ENCODE measurements around the gene C15orf39. TPM values are rescaled to one million over a fixed set of nuclear protein-coding genes. Genes with fewer than 3 reads are reported as not detected.

Gene C15orf39
- total and polyA plus RNA-seq, 4 donors, result 2.6 to 15.0 (median 10.3) TPM

DNA sequence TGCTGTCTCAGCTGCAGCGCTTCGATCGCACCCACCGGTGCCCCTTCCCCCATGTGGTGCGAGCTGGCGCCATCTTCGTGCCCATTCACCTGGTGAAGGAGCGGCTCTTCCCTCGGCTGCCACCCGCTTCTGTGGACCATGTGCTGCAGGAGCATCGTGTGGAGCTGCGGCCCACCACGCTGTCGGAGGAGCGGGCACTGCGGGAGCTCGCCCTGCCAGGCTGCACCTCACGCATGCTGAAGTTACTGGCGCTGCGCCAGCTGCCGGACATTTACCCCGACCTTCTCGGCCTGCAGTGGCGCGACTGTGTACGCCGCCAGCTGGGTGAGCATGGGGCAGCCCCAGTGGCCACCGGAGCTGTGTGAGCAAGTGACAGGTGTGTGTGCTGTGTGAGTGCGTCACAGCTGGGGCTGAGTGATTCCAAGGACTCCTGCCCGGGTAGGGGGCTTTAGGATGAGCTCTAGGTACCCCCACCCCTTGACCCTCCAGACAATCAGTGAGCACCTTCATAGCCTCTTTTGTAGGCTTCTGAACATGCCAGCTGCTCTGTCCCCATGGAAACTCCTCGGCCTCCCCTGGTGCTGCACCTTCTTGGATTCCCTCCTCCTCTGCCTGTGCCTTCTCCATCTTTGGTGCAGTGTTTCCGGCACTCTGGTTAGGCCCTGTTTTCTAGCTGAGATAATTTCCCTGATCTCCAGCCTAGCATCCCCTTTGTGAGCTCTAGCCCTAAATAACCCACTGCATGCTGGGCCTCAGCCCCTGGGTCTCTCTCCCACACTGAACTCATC, 7.0 kb downstream of the C15orf39 start:
- no peaks in the 10 kb centered on the region for H3K9me3 ChIP-seq (ENCODE audit: control insufficient read depth, insufficient read depth, low read length)
- H3K36me3 ChIP-seq (ENCODE audit: control insufficient read depth, insufficient read depth, low read length), result peaks cover 80% of the 10 kb centered on the region
- H3K27me3 ChIP-seq (ENCODE audit: control insufficient read depth, insufficient read depth, low read length), result no peaks in the 10 kb centered on the region
- H3K27ac ChIP-seq (ENCODE audit: low read depth, low read length), result no peak overlapping the region
- 80% methylated on average over 30 of the region's 32 CpGs for WGBS (ENCODE audit: insufficient coverage)
- H3K4me1 ChIP-seq (ENCODE audit: control insufficient read depth, insufficient read depth, low read length), result peaks cover 33% of the 10 kb centered on the region
- no peak overlapping the region for H3K4me3 ChIP-seq (ENCODE audit: low read depth, low read length)
- no peak for DNase-seq (ENCODE audit: low read depth in 4 of 6, low spot score in 6 of 6)

DNA sequence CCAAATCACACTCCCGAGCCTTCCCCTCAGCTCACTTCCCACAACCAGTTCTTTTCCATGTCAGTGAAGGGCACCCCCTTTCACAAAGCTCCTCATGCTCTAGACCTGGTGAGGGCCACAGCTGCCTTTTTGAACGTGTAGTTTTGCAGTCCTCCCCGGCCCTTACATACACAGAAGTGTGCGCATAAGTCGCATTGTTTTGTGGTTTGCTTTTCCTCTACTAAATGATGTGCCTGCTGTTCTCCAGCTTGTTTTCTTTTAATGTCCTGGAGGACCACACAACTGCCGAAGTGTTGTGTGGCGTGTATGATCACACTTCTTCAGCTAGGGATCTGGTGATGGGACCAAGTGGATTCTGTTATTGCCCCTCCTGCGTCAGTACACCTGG, 7.6 kb downstream of the C15orf39 start:
- Histone ChIP-seq H3K36me3 (ENCODE audit: control insufficient read depth, insufficient read depth, low read length) (peaks cover 86% of the 10 kb centered on the region), H3K27me3 (ENCODE audit: control insufficient read depth, insufficient read depth, low read length) (no peaks in the 10 kb centered on the region), H3K4me1 (ENCODE audit: control insufficient read depth, insufficient read depth, low read length) (peaks cover 27% of the 10 kb centered on the region), H3K27ac (ENCODE audit: low read depth, low read length) (no peak overlapping the region), H3K4me3 (ENCODE audit: low read depth, low read length) (no peak overlapping the region), H3K9me3 (ENCODE audit: control insufficient read depth, insufficient read depth, low read length) (no peaks in the 10 kb centered on the region)
- DNase-seq (ENCODE audit: low read depth in 4 of 6, low spot score in 6 of 6), result no peak
- WGBS (ENCODE audit: insufficient coverage), result 82% methylated on average over 7 of the region's 8 CpGs

DNA sequence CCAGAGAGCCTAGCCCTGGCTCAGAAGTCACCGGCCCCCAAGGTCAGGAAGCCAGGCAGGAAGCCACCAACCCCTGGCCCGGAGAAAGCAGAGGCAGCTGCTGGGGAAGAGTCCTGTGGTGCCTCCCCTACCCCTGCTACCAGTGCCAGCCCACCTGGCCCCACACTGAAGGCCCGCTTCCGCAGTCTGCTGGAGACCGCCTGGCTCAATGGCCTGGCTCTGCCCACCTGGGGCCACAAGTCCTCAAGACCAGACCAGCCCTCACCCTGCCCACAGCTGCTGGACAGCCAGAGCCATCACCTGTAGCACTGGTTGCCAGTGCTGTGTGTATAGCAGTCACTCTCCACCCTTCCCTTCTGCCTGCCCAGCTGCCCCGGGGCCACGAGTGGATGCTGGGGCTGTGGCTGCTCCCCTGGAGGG, 9.1 kb downstream of the C15orf39 start:
- Histone ChIP-seq H3K4me3 (ENCODE audit: low read depth, low read length) (no peak overlapping the region), H3K27me3 (ENCODE audit: control insufficient read depth, insufficient read depth, low read length) (no peaks in the 10 kb centered on the region), H3K27ac (ENCODE audit: low read depth, low read length) (no peak overlapping the region), H3K9me3 (ENCODE audit: control insufficient read depth, insufficient read depth, low read length) (no peaks in the 10 kb centered on the region), H3K4me1 (ENCODE audit: control insufficient read depth, insufficient read depth, low read length) (peaks cover 18% of the 10 kb centered on the region), H3K36me3 (ENCODE audit: control insufficient read depth, insufficient read depth, low read length) (peaks cover 90% of the 10 kb centered on the region)
- no peak for DNase-seq (ENCODE audit: low read depth in 4 of 6, low spot score in 6 of 6)
- whole genome bisulfite sequencing (ENCODE audit: insufficient coverage), result 85% methylated on average over 7 of the region's 7 CpGs

DNA sequence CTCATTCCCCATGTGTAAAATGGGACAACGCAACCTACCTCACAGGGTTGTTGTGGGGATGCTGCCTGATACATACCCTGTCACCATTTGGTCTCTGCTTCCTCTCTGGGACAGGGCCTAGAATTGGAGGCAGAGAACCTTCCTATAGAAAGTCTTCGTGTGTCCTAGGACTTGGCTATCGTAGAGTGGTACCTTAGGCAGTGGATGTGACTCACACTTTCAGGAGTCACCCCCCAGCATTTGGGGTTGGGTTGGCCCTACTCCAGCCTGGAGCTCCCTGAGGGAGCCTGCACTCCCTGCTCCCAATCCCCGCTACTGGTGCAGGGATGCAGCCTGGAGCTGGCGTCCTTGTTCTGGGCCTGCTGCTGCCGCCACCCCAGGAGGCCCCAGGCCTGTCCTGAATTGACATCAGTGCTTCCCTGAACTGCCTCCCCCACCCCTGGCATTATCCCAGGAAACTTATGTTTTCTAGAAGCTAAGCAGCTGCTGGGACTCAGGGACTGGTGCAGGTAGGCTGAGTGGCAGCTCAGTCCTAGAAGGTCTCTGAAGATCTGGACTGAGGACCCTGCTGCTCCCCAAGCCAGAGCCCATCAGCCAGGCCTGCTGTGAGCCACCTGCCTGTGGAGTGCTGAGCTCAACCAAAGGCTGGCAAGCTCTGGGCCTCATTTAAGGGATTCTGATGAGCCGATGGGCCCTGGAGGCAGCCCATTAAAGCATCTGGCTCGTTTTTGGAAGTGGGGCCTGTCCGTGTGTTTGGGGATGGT, 9.9 kb downstream of the C15orf39 start:
- Histone ChIP-seq H3K4me3 (ENCODE audit: low read depth, low read length) (no peak overlapping the region), H3K27me3 (ENCODE audit: control insufficient read depth, insufficient read depth, low read length) (no peaks in the 10 kb centered on the region), H3K4me1 (ENCODE audit: control insufficient read depth, insufficient read depth, low read length) (peaks cover 18% of the 10 kb centered on the region), H3K9me3 (ENCODE audit: control insufficient read depth, insufficient read depth, low read length) (no peaks in the 10 kb centered on the region), H3K36me3 (ENCODE audit: control insufficient read depth, insufficient read depth, low read length) (peaks cover 82% of the 10 kb centered on the region), H3K27ac (ENCODE audit: low read depth, low read length) (no peak overlapping the region)
- 85% methylated on average over 8 of the region's 9 CpGs for WGBS (ENCODE audit: insufficient coverage)
- DNase-seq (ENCODE audit: low read depth in 4 of 6, low spot score in 6 of 6), result peak in 1 of 6 donors; percentile 16

DNA sequence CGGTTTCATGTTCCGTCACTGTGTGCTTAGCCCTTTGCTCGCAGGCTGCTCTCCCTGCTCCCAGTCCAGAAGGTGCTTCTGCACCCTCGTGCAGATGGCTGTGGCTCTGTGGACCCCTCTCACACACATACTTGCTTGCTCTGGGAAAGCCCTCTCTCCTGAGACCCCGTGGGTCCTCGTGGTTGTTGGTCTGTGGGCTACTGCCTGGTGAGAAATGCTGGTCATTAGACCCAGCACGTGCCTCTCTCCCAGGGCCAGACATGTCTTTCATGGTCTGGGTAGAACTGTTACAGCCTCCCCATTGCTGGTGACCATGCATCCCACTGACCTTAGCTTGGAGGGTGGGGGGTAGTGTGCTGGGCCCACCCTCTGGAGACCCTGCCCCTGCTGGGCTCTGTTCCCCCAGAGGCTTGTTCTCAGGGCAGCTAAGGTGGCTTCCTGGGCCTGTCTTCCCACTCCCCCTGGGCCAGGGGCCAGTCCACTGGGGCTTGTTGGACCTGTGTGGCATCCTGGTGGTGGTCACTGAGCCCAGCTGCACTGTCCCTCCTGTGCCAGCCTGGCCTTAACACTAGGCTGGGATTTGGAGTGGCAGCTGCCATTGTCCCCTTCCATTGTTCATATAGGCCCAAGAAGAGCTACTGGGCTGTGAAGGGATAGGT, 10.6 kb downstream of the C15orf39 start:
- H3K4me1 ChIP-seq (ENCODE audit: control insufficient read depth, insufficient read depth, low read length), result peaks cover 18% of the 10 kb centered on the region
- H3K4me3 ChIP-seq (ENCODE audit: low read depth, low read length), result no peak overlapping the region
- no peak overlapping the region for H3K27ac ChIP-seq (ENCODE audit: low read depth, low read length)
- H3K36me3 ChIP-seq (ENCODE audit: control insufficient read depth, insufficient read depth, low read length), result peaks cover 75% of the 10 kb centered on the region
- H3K27me3 ChIP-seq (ENCODE audit: control insufficient read depth, insufficient read depth, low read length), result no peaks in the 10 kb centered on the region
- 87% methylated on average over 5 of the region's 7 CpGs for WGBS (ENCODE audit: insufficient coverage)
- no peak for DNase-seq (ENCODE audit: low read depth in 4 of 6, low spot score in 6 of 6)
- H3K9me3 ChIP-seq (ENCODE audit: control insufficient read depth, insufficient read depth, low read length), result no peaks in the 10 kb centered on the region

DNA sequence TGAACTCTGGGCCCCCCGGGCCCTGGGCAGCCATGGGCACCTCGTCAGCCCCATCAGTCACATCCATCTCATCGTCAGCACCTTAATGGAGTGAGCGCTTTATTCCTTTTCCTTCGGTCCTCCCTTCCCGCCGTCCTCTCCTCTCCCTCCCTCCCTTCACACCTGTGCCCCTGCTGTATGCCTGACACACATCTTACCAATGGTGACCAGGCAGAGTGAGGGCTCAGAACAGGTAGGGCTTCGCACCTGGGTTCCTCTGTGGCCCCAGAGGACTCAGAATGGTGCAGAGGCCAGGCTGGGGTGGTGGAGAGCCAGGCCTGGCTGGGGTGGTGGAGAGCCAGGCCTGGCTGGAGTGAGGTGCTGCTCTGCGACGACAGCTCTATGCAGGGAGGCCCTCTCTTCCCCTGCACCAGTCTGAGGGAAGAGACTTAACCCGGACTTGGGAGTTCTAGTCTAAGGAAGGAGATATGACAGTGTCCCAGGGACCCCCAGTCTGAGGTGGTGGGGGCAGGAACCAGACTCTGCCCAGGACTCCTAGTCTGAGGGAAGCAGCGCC, 11.6 kb downstream of the C15orf39 start:
- H3K36me3 ChIP-seq (ENCODE audit: control insufficient read depth, insufficient read depth, low read length), result peaks cover 65% of the 10 kb centered on the region
- peaks cover 13% of the 10 kb centered on the region for H3K4me1 ChIP-seq (ENCODE audit: control insufficient read depth, insufficient read depth, low read length)
- H3K27ac ChIP-seq (ENCODE audit: low read depth, low read length), result no peak overlapping the region
- H3K4me3 ChIP-seq (ENCODE audit: low read depth, low read length), result no peak overlapping the region
- H3K9me3 ChIP-seq (ENCODE audit: control insufficient read depth, insufficient read depth, low read length), result no peaks in the 10 kb centered on the region
- 88% methylated on average over 12 of the region's 12 CpGs for WGBS (ENCODE audit: insufficient coverage)
- no peak for DNase-seq (ENCODE audit: low read depth in 4 of 6, low spot score in 6 of 6)
- no peaks in the 10 kb centered on the region for H3K27me3 ChIP-seq (ENCODE audit: control insufficient read depth, insufficient read depth, low read length)

DNA sequence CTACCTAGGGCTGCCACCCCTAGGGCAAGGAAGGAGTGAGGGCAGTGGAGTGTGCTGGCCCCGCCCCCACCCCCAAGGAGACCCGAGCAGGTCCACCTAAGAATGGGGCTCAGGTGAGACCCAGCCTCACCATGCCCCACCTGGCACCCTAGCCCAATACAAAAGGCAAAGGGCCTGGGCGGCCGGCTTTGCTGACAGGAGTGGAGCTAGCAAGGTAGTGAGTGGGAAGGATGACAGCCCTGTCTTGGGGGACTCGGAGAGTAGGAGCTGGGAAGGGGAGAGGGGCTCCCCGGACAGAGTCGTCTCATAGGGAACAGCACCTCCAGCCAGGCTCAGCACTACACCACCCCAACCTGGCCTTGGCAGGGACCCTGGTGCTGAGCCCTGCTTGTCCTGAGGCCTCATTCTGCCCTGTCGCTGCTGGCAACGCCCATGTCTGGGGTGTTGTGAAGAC, 12.1 kb downstream of the C15orf39 start:
- H3K36me3 ChIP-seq (ENCODE audit: control insufficient read depth, insufficient read depth, low read length), result peaks cover 60% of the 10 kb centered on the region
- no peaks in the 10 kb centered on the region for H3K27me3 ChIP-seq (ENCODE audit: control insufficient read depth, insufficient read depth, low read length)
- no peak for DNase-seq (ENCODE audit: low read depth in 4 of 6, low spot score in 6 of 6)
- H3K27ac ChIP-seq (ENCODE audit: low read depth, low read length), result no peak overlapping the region
- no peak overlapping the region for H3K4me3 ChIP-seq (ENCODE audit: low read depth, low read length)
- H3K9me3 ChIP-seq (ENCODE audit: control insufficient read depth, insufficient read depth, low read length), result no peaks in the 10 kb centered on the region
- WGBS (ENCODE audit: insufficient coverage), result 94% methylated on average over 2 of the region's 9 CpGs
- peaks cover 8% of the 10 kb centered on the region for H3K4me1 ChIP-seq (ENCODE audit: control insufficient read depth, insufficient read depth, low read length)

DNA sequence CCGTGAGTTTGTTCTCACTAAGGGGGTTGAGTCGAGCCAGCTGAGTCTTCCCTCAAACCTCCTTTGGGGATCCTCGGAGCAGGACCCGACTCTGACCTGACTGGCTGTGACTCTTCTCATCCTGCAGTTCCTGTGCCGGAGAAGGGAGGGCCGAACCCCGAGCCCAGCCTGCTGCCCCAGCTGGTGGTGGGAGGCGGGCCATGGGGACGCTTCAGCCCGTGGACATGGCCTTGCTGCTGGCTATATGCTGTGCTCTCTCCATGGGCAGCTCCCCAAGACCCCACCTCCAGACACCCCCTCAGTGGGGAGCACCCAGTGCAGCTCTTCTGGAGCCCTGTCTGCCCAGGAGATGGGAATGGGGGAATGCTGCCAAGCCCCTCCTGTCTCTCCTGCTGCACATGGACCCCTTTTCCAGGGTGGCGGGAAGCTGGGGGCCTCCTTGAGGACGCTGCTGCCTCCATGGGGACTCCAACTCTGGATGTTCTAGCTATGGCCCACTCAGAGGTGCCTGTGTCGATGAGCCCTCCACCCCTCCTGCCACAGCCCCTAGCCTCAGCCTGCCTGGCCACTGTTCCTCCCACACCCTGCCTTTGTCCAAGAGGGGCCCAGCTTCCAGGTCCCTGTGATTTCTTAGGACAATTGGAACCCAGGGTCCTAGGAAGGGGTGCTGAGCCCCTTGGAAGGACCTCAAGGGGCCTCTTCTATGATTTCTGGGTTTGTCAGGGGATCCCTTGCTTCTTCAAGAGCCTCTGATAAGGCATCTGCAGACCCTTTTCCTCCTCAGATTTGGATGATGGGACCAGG, 12.8 kb downstream of the C15orf39 start:
- Histone ChIP-seq H3K36me3 (ENCODE audit: control insufficient read depth, insufficient read depth, low read length) (peaks cover 53% of the 10 kb centered on the region), H3K4me1 (ENCODE audit: control insufficient read depth, insufficient read depth, low read length) (peaks cover 7% of the 10 kb centered on the region), H3K9me3 (ENCODE audit: control insufficient read depth, insufficient read depth, low read length) (no peaks in the 10 kb centered on the region), H3K27ac (ENCODE audit: low read depth, low read length) (no peak overlapping the region), H3K27me3 (ENCODE audit: control insufficient read depth, insufficient read depth, low read length) (no peaks in the 10 kb centered on the region), H3K4me3 (ENCODE audit: low read depth, low read length) (no peak overlapping the region)
- DNase-seq (ENCODE audit: low read depth in 4 of 6, low spot score in 6 of 6), result no peak
- WGBS (ENCODE audit: insufficient coverage), result 69% methylated on average over 10 of the region's 13 CpGs

Measured in spinal cord (tissue), 10 donors.